GM12891 (cell line): Measurements from ENCODE around the gene OCIAD1.
A peak's percentile ranks its signal among the peaks of the same experiment; 100 is the strongest.

Source experiments
- DNase-seq: peaks from one replicate; pipeline ENCODE4 v3.0.0; 2011; ENCODE audit warnings: low spot score; ENCODE audit not compliant: insufficient read length
- FAIRE-seq: peaks from 2 replicates; lab custom pipeline; 2011; peaks lifted over from hg19 to GRCh38; lab: Jason Lieb, UNC
- PAX5 ChIP-seq: IDR thresholded peaks from 2 replicates; pipeline ENCODE4 v1.6.1; 2011; ENCODE audit warnings: low read length, moderate library complexity, mild to moderate bottlenecking; ENCODE audit not compliant: insufficient read depth, severe bottlenecking
- POLR2A ChIP-seq: IDR thresholded peaks from 2 replicates; pipeline ENCODE4 v1.6.1; 2011; ENCODE audit warnings: low read depth, low read length, control low read depth
- POLR2AphosphoS5 ChIP-seq: IDR thresholded peaks from 2 replicates; pipeline ENCODE4 v1.6.1; 2011; ENCODE audit warnings: low read depth, low read length, control low read depth
- POU2F2 ChIP-seq: IDR thresholded peaks from 2 replicates; pipeline ENCODE4 v1.6.1; 2011; ENCODE audit warnings: low read depth, mild to moderate bottlenecking, control low read depth, low read length, moderate library complexity
- SPI1 ChIP-seq: IDR thresholded peaks from 2 replicates; pipeline ENCODE4 v1.6.1; 2011; ENCODE audit warnings: low read depth, low read length, control low read depth
- TAF1 ChIP-seq: IDR thresholded peaks from 2 replicates; pipeline ENCODE4 v1.6.1; 2011; ENCODE audit warnings: low read depth, low read length, control low read depth

Gene OCIAD1

GRCh38 chr4:48905363-48906015 is 74.6 kb downstream of the OCIAD1 start:
- FAIRE-seq, result no peak
- TF ChIP-seq PAX5, result no peak
- no peak for TF ChIP-seq SPI1
- no peak for TF ChIP-seq POLR2A
- TF ChIP-seq TAF1, result no peak
- TF ChIP-seq POLR2AphosphoS5, result no peak
- no peak for TF ChIP-seq POU2F2
- DNase-seq, result no peak

GRCh38 chr4:48906206-48907173 is 75.6 kb downstream of the OCIAD1 start, which contains the start of gene OCIAD2:
Gene OCIAD2 (minus strand): TSS chr4:48906774. CDS start chr4:48904549, 2,225 bp downstream.
- peak; percentile 96 for FAIRE-seq
- TF ChIP-seq POLR2AphosphoS5 (0 out of 2 replicates have a peak, but pooled peaks have one; percentile 57), POLR2A (peak; percentile 51; the same call in 1 of the 2 replicates), TAF1 (no peak)
- peak; percentile 71 for DNase-seq

- no peak for TF ChIP-seq SPI1
- TF ChIP-seq POLR2AphosphoS5, result no peak
- no peak for TF ChIP-seq TAF1
- TF ChIP-seq POLR2A, result no peak
- FAIRE-seq (no peak), DNase-seq (no peak)
These were observed 77.0 kb downstream of the OCIAD1 start for GRCh38 chr4:48907706-48908477.

GRCh38 chr4:48908687-48909086 is 77.8 kb downstream of the OCIAD1 start:
- no peak for FAIRE-seq
- no peak for DNase-seq
- no peak for TF ChIP-seq POLR2AphosphoS5

- no peak for DNase-seq
- FAIRE-seq, result no peak
- no peak for TF ChIP-seq TAF1
- TF ChIP-seq SPI1, result no peak
- no peak for TF ChIP-seq PAX5
- no peak for TF ChIP-seq POU2F2
- no peak for TF ChIP-seq POLR2A
- TF ChIP-seq POLR2AphosphoS5, result no peak
These were observed 78.8 kb downstream of the OCIAD1 start for GRCh38 chr4:48909697-48910096.

GRCh38 chr4:48910511-48910910 is 79.6 kb downstream of the OCIAD1 start:
- no peak for TF ChIP-seq SPI1
- TF ChIP-seq POLR2AphosphoS5, result no peak
- TF ChIP-seq PAX5, result no peak
- TF ChIP-seq TAF1, result no peak
- TF ChIP-seq POU2F2, result no peak
- no peak for TF ChIP-seq POLR2A
- no peak for FAIRE-seq
- DNase-seq, result no peak
